Keratinocyte (primary cell): ENCODE results near the gene SFN.

Source experiments
- CTCF ChIP-seq, 3 experiments: IDR thresholded peaks in 1 of 3; conservative IDR thresholded peaks in 1 of 3; optimal IDR thresholded peaks in 1 of 3; 2 replicates in 2 of 3; 3 replicates in 1 of 3; pipeline versions ENCODE3 to v1.5.1; 2011; ENCODE audit warnings: low read length in 3 of 3, mild to moderate bottlenecking in 3 of 3, moderate library complexity in 2 of 3, control low read depth in 1 of 3, inconsistent platforms in 1 of 3; ENCODE audit not compliant: insufficient read depth in 2 of 3; ENCODE audit errors: extremely low read depth in 1 of 3
- EZH2 ChIP-seq: IDR thresholded peaks from one replicate; pipeline ENCODE4 v1.6.1; 2012; ENCODE audit warnings: inconsistent platforms, mild to moderate bottlenecking, low read length, moderate library complexity

- TF ChIP-seq CTCF (optimal IDR thresholded peaks at IDR 0.05 in 1 of 3, IDR thresholded peaks at IDR 0.05 in 1 of 3, conservative IDR thresholded peaks at IDR 0.05 in 1 of 3; ENCODE audit: extremely low read depth in 1 of 3, insufficient read depth in 2 of 3, low read length in 3 of 3) (no peak), EZH2 (no peak)
These were observed 14.4 kb upstream of the SFN start for GRCh38 chr1:26848499-26848898.
